HG03432 (cell line): ENCODE data around the gene SOX5.
"Not testable (repeated sequence)": the region's sequence is repeated elsewhere in the genome, so short reads cannot be mapped to it uniquely, and the experiment has no call there.

Experiments
- ATAC-seq: cut with Tn5 transposase; IDR thresholded peaks from one replicate; pipeline ENCODE4 v1.9.1; 2021; ENCODE audit warnings: mild to moderate bottlenecking, moderate library complexity; ENCODE audit not compliant: unreplicated experiment

Gene SOX5

DNA sequence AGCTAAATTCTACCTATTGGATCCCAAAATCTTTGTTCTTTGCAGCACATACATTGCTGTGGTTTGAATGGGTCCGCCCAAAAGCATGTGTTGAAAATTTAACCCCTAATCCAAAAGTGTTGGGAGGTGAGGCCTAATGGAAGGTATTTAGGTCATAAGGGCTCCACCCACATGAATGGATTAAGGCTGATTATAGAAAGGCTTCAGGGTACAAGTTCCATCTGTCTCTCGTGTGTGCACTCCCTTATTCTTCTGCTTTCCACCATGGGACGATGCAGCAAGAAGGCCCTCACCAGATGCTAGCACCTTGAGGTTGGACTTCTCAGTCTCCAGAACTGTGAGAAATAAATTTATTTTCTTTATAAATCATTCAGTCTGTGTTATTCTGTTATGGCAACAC, 190.9 kb downstream of the SOX5 start:
- ATAC-seq = no peak

GRCh38 chr12:23757541-23757962, 191.9 kb downstream of the SOX5 start:
- ATAC-seq = no peak

GRCh38 chr12:23756416-23756815, 193.1 kb downstream of the SOX5 start:
- ATAC-seq = no peak

- no peak for ATAC-seq
These were observed 195.7 kb downstream of the SOX5 start for GRCh38 chr12:23753628-23754365.

GRCh38 chr12:23752245-23752644, 197.2 kb downstream of the SOX5 start:
- ATAC-seq = no peak

GRCh38 chr12:23751641-23752040, 197.8 kb downstream of the SOX5 start:
- no peak for ATAC-seq

DNA sequence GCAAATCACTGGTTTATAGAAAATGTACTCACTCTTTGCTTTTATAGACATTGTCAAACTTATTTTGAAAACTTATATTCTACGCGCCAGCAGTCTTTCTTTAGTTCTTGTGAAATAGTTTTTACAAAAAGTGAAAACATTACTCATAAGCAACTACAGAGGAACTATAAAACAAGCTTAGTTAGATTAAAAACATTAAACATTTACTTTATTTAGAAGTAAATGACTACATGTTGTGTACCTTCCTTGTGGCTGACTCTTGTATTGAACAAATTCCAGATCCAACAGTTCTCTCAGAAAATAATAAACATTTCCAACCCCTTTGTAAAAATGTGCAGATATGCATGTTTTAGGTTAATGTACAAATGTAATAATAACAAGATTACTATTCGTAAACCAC, 198.5 kb downstream of the SOX5 start:
- ATAC-seq = no peak

- ATAC-seq = no peak
These were observed 204.8 kb downstream of the SOX5 start for GRCh38 chr12:23744696-23745095.

- ATAC-seq = no peak
These were observed 206.9 kb downstream of the SOX5 start for GRCh38 chr12:23742574-23742973.

GRCh38 chr12:23731493-23731892, 218.0 kb downstream of the SOX5 start:
- ATAC-seq = no peak

DNA sequence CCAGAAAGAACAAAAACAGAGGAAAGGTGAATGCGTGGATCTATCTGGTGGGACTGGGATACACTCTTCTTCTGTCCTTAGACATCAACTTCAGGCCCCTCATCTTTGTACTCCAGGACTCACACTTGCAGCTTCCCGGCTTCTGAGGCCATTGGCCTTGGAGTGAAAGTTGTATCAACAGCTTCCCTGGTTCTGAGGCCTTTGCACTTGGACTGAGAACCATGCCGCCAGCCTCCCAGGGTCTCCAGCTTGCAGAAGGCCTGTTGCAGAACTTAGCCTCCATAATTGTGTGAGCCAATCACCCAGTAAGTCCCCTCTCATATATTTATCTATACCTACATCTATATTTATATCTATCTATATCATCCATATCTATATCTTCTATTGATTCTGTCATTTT, 218.4 kb downstream of the SOX5 start:
- ATAC-seq = no peak

GRCh38 chr12:23729359-23729758, 220.1 kb downstream of the SOX5 start:
- no peak for ATAC-seq

- ATAC-seq = no peak
These were observed 222.8 kb downstream of the SOX5 start for GRCh38 chr12:23726646-23727045.

DNA sequence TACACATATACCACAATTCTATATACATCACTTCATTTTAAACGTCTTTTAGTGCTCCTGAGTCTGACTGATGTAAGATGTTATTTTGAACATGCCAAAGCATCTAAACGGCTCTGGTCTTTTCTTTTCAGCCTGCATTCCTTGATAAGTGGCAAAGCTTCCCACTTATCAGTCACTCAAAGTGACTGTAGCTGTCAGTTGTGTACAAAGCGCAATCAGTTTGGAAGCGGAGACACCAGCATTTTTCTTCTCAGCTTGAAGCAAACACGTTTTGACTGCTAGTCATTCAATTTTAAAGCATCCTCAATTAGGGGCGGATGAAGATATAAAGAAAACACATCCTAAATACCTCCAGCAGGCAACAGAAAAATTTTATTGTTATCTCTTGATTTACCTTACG, 226.8 kb downstream of the SOX5 start:
- ATAC-seq = no peak

DNA sequence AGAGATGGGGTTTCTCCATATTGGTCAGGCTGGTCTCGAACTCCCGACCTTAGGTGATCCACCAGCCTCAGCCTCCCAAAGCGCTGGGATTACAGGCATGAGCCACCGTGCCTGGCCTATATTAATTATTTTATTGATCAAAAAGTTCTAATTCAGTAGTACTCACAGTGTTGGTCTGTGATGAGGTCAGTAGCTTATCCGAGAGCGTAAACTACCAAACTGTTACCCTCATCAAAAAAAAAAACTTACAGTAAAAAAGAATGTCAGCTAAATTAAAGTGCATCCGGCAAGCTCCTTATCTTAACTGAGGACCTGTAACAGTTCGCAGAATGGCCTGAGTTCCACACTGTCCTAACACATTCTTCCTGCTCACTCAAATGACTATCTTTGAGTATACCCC, 228.2 kb downstream of the SOX5 start:
- ATAC-seq = no peak

DNA sequence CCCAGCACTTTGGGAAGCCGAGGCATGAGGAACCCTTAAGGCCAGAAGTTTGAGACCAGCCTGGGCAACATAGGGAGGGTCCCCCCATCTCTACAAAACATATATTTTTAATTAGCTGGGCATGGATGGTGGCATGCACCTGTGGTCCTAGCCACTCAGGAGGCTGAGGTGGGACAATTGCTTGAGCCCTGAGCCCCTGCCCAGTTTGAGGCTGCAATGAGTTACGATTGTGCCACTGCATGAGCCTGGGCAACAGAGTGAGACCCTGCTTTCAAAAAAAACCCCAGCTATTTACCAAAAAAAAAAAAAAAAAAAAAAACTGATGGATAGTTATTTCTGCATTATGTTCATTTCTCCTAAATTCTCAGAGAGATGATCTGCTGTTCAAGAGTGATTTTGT, 230.0 kb downstream of the SOX5 start:
- ATAC-seq = no peak

DNA sequence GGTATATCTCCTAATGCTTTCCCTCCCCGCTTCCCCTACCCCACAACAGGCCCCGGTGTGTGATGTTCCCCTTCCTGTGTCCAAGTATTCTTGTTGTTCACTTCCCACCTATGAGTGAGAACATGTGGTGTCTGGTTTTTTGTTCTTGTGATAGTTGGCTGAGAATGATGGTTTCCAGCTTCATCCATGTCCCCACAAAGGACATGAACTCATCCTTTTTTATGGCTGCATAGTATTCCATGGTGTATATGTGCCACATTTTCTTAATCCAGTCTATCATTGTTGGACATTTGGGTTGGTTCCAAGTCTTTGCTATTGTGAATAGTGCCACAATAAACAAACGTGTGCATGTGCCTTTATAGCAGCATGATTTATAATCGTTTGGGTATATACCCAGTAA, 239.1 kb downstream of the SOX5 start:
- ATAC-seq = not testable (repeated sequence)

DNA sequence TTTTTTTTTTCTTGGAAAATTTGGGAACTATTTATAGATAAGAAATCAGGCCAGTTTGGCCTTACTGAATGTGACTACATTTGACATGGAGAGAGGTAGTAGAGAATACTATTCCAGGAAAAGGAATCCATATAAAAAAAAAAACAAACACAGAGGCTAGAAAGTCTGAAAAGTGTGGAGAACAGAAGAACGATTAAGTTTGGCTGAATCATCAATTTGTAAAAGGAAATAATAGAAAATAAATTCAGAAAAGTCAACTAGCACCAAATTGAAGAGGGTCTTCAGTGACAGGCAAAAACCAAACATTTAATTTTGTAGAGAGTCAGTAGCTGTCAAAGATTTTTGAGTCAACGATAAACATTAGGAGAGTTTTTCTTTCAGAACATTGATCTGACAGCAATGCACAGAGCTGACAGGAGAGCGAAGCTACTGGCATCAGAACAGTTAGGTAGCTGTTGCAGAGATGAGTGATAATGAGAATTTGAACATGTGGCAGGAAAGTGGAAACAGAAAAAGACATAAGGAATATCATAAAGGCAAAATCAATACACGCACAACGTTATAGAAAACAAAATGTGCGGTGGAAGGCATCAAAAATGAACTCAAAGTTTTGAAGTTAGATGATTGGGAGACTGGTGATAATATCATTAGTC, 241.2 kb downstream of the SOX5 start:
- ATAC-seq = no peak

DNA sequence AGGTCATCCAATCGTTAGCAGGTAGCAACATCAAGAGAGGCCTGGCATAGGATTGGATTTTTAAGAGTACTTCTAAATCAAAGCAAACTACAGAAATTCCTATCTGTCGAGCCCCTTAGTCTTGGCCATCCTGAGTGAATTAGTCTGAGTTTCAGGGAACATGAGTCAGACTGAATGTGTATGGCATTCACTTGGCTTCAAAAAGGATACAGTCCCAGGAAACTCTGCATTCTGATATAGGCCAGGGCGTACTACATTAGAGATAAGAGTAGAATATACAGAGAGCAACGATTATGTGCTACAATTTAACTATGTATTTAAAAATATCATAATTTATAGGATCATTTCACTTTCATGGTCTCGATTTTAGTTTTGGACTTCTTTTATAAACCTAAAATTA, 242.2 kb downstream of the SOX5 start:
- no peak for ATAC-seq

- ATAC-seq = no peak
These were observed 244.2 kb downstream of the SOX5 start for GRCh38 chr12:23704992-23705943.

DNA sequence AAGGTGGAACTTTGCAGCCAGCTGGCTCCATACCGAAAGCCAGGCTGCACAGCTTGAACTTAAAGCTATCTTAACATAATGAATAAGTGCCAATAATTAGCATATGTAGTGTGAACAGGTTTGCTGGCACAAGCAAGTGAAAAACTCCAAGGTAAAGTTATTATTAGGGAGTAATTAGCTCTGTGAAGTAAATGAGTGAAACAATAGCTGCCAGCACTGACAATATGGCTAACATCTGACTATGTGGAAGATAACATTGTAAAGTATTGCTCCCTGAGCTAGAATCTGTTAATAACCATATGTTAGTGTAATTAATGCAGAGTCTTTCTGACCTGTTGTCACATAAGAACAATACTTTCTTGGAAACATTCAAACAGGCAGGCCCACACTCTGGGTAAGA, 246.4 kb downstream of the SOX5 start:
- no peak for ATAC-seq

DNA sequence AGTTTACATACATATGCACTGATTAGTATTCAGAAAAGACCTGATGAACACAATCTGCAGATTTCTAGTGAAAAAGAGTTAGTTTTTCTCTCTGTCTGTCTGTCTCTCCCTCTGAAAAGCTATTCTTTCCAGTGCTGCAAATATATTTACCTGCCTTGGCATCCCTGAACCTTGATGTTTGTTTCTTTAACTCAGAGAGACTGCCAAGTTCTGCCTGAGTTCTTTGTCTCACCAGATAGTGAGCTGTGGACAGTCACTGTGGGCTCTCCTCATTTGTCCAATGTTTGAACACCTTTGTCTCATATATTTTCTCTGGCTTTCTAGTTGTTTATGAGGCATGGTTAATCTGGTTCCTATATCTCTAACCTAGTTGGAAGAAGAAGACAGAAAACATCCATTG, 250.4 kb downstream of the SOX5 start:
- no peak for ATAC-seq
